H1 (cell line): Measurements from ENCODE around the gene ARF4. TPM values are rescaled to one million over a fixed set of nuclear protein-coding genes. Genes with fewer than 3 reads are reported as not detected.

Source experiments
- CTCF ChIA-PET: fragments of 300-600 bp; sonication (Branson Sonifier 250); formaldehyde crosslinking; loops from one replicate; lab custom pipeline; 2021; ENCODE audit not compliant: partially characterized antibody; lab: Charles Lee
- POLR2A ChIA-PET: fragments of 300-600 bp; sonication (Branson Sonifier 250); formaldehyde crosslinking; loops from one replicate; lab custom pipeline; 2021; ENCODE audit warnings: inconsistent platforms; ENCODE audit not compliant: partially characterized antibody; lab: Charles Lee
- DNase-seq, 2 experiments: peaks; one replicate each; pipeline versions ENCODE4 v3.0.0 to v3.0.0-alpha.2; 2010 to 2022; ENCODE audit warnings: low spot score in 2 of 2, low read depth in 1 of 2, mixed read lengths in 1 of 2
- FAIRE-seq: peaks from 2 replicates; lab custom pipeline; 2011; peaks lifted over from hg19 to GRCh38; lab: Jason Lieb, UNC
- H2AFZ ChIP-seq: 2 replicates; pipeline ENCODE4 v1.8.1; 2012; ENCODE audit warnings: low read length, inconsistent platforms
- H2AK5ac ChIP-seq: 2 replicates; pipeline ENCODE4 v1.6.1; 2013; ENCODE audit warnings: low read depth, low read length
- H2BK120ac ChIP-seq: replicated peaks from 2 replicates; pipeline ENCODE3; 2013; ENCODE audit warnings: low read depth, low read length, inconsistent platforms
- H2BK12ac ChIP-seq: 2 replicates; pipeline ENCODE4 v1.6.1; 2013; ENCODE audit warnings: low read depth, low read length
- H2BK15ac ChIP-seq: 2 replicates; pipeline ENCODE4 v1.6.1; 2013; ENCODE audit warnings: low read length
- H2BK20ac ChIP-seq: 2 replicates; pipeline ENCODE4 v1.6.1; 2013; ENCODE audit warnings: low read length
- H2BK5ac ChIP-seq: 2 replicates; pipeline ENCODE4 v1.6.1; 2013; ENCODE audit warnings: low read depth, low read length
- H3K14ac ChIP-seq: 2 replicates; pipeline ENCODE4 v1.6.1; 2013; ENCODE audit warnings: inconsistent platforms; ENCODE audit not compliant: insufficient read length
- H3K18ac ChIP-seq: 2 replicates; pipeline ENCODE4 v1.6.1; 2013; ENCODE audit warnings: low read length; ENCODE audit errors: extremely low read depth
- H3K23ac ChIP-seq: 2 replicates; pipeline ENCODE4 v1.6.1; 2013; ENCODE audit warnings: inconsistent platforms; ENCODE audit not compliant: insufficient read length
- H3K23me2 ChIP-seq: 2 replicates; pipeline ENCODE4 v1.6.1; 2013; ENCODE audit warnings: low read depth, low read length
- H3K27ac ChIP-seq: 2 replicates; pipeline ENCODE4 v1.6.1; 2011; ENCODE audit warnings: low read depth, low read length, inconsistent platforms
- H3K27me3 ChIP-seq, 4 experiments: replicated peaks in 1 of 4; 1 replicate in 1 of 4; 2 replicates in 3 of 4; pipeline versions ENCODE4 v1.6.1 to v1.8.1; 2011 to 2013; ENCODE audit warnings: low read length in 3 of 4, mild to moderate bottlenecking in 3 of 4, inconsistent platforms in 2 of 4, mixed read lengths in 2 of 4, moderate library complexity in 1 of 4; ENCODE audit not compliant: control insufficient read depth in 3 of 4, insufficient read depth in 3 of 4; ENCODE audit errors: extremely low read depth in 1 of 4
- H3K36me3 ChIP-seq, 4 experiments: 2 replicates each; pipeline versions ENCODE4 v1.6.1 to v1.8.1; 2011 to 2013; ENCODE audit warnings: mild to moderate bottlenecking in 4 of 4, low read length in 3 of 4, moderate library complexity in 2 of 4, control low read depth in 1 of 4, inconsistent platforms in 1 of 4; ENCODE audit not compliant: insufficient read depth in 4 of 4, control insufficient read depth in 2 of 4
- H3K4ac ChIP-seq: replicated peaks from 2 replicates; pipeline ENCODE3; 2013; ENCODE audit warnings: low read length, low read depth, mixed read lengths, inconsistent platforms; ENCODE audit not compliant: insufficient read length
- H3K4me1 ChIP-seq, 4 experiments: replicated peaks in 1 of 4; 1 replicate in 1 of 4; 2 replicates in 3 of 4; pipeline versions ENCODE4 v1.6.1 to v1.8.1; 2011 to 2013; ENCODE audit warnings: low read length in 3 of 4, inconsistent platforms in 2 of 4, mixed read lengths in 1 of 4; ENCODE audit not compliant: insufficient read depth in 4 of 4, control insufficient read depth in 3 of 4
- H3K4me2 ChIP-seq, 2 experiments: 2 replicates each; pipeline versions ENCODE4 v1.6.1 to v1.8.1; 2011 to 2013; ENCODE audit warnings: low read depth in 2 of 2, low read length in 2 of 2, control low read depth in 1 of 2, inconsistent platforms in 1 of 2, mild to moderate bottlenecking in 1 of 2; ENCODE audit not compliant: insufficient read depth in 1 of 2
- H3K4me3 ChIP-seq, 4 experiments: fragments of 200-600, 300-600 bp in 1 of 4; sonication (generic), shearing (Covaris generic), sonication (Bioruptor Twin) in 1 of 4; 2 replicates each; pipeline versions ENCODE4 v1.5.1 to v1.8.1; 2011 to 2016; ENCODE audit warnings: low read length in 4 of 4, low read depth in 3 of 4, control low read depth in 2 of 4, inconsistent platforms in 2 of 4, mild to moderate bottlenecking in 2 of 4, mixed read lengths in 1 of 4, moderate library complexity in 1 of 4; ENCODE audit not compliant: insufficient read depth in 2 of 4; ENCODE audit errors: extremely low read depth in 1 of 4
- H3K56ac ChIP-seq: replicated peaks from 2 replicates; pipeline ENCODE3; 2013; ENCODE audit warnings: low read depth, mild to moderate bottlenecking, mixed read lengths, low read length, inconsistent platforms; ENCODE audit not compliant: insufficient read length
- H3K79me1 ChIP-seq: 2 replicates; pipeline ENCODE4 v1.6.1; 2013; ENCODE audit warnings: low read depth, low read length, control low read depth
- H3K79me2 ChIP-seq, 2 experiments: 2 replicates each; pipeline versions ENCODE4 v1.6.1 to v1.8.1; 2012 to 2013; ENCODE audit warnings: low read length in 2 of 2, mild to moderate bottlenecking in 2 of 2, inconsistent platforms in 1 of 2; ENCODE audit not compliant: insufficient read depth in 2 of 2, control insufficient read depth in 1 of 2
- H3K9ac ChIP-seq, 4 experiments: replicated peaks in 1 of 4; 1 replicate in 1 of 4; 2 replicates in 3 of 4; pipeline versions ENCODE4 v1.6.1 to v1.8.1; 2011 to 2013; ENCODE audit warnings: low read depth in 3 of 4, low read length in 3 of 4, control low read depth in 2 of 4, mild to moderate bottlenecking in 2 of 4, moderate library complexity in 2 of 4, inconsistent platforms in 1 of 4; ENCODE audit errors: extremely low read depth in 1 of 4
- H3K9me3 ChIP-seq, 2 experiments: 2 replicates each; pipeline versions ENCODE4 v1.6.1 to v1.8.1; 2012 to 2013; ENCODE audit warnings: mild to moderate bottlenecking in 2 of 2, moderate library complexity in 2 of 2, control low read depth in 1 of 2, inconsistent platforms in 1 of 2, low read depth in 1 of 2, low read length in 1 of 2, mixed read lengths in 1 of 2; ENCODE audit not compliant: insufficient read depth in 2 of 2
- H4K20me1 ChIP-seq, 2 experiments: replicated peaks in 1 of 2; 2 replicates each; pipeline versions ENCODE3 to v1.8.1; 2011 to 2013; ENCODE audit warnings: inconsistent platforms in 2 of 2, low read length in 2 of 2, mild to moderate bottlenecking in 1 of 2; ENCODE audit not compliant: insufficient read depth in 2 of 2, control insufficient read depth in 1 of 2
- H4K5ac ChIP-seq: 2 replicates; pipeline ENCODE4 v1.6.1; 2013; ENCODE audit warnings: low read length, low read depth, mixed read lengths, inconsistent platforms; ENCODE audit not compliant: insufficient read length
- H4K8ac ChIP-seq: 2 replicates; pipeline ENCODE4 v1.8.0; 2013; ENCODE audit warnings: mild to moderate bottlenecking, moderate library complexity, low read length, inconsistent platforms; ENCODE audit not compliant: insufficient read depth; ENCODE audit errors: extremely low read depth
- H4K91ac ChIP-seq: replicated peaks from 2 replicates; pipeline ENCODE3; 2013; ENCODE audit warnings: low read length, mixed read lengths, inconsistent platforms; ENCODE audit not compliant: insufficient read length
- BRCA1 ChIP-seq: IDR thresholded peaks from 2 replicates; pipeline ENCODE4 v1.6.1; 2012; ENCODE audit warnings: low read depth, low read length, improper control_type of control experiment
- KDM4A ChIP-seq: IDR thresholded peaks from one replicate; pipeline ENCODE4 v1.7.1; 2012; ENCODE audit warnings: low read depth, mild to moderate bottlenecking, moderate library complexity, low read length, inconsistent platforms; ENCODE audit not compliant: severe bottlenecking
- KDM5A ChIP-seq: fragments of 200-600 bp; IDR thresholded peaks from 2 replicates; pipeline ENCODE4 v1.7.1; 2012; ENCODE audit warnings: mild to moderate bottlenecking, low read length, inconsistent platforms, mixed read lengths
- NANOG ChIP-seq: IDR thresholded peaks from 2 replicates; pipeline ENCODE4 v1.6.1; 2011; ENCODE audit warnings: low read length, low read depth, mild to moderate bottlenecking, inconsistent platforms; ENCODE audit not compliant: insufficient read depth, poor library complexity, severe bottlenecking
- POU5F1 ChIP-seq: IDR thresholded peaks from 2 replicates; pipeline ENCODE4 v1.6.1; 2011; ENCODE audit warnings: low read depth, mild to moderate bottlenecking, low read length, moderate library complexity
- SAP30 ChIP-seq: fragments of 300-600 bp; sonication (generic); IDR thresholded peaks from 2 replicates; pipeline ENCODE4 v1.7.1; 2012; ENCODE audit warnings: low read length, moderate library complexity, mild to moderate bottlenecking, inconsistent platforms; ENCODE audit not compliant: insufficient read depth, insufficient replicate concordance
- SP2 ChIP-seq: IDR thresholded peaks from 2 replicates; pipeline ENCODE4 v1.6.1; 2012; ENCODE audit warnings: mild to moderate bottlenecking, low read length, inconsistent platforms
- WGBS, 2 experiments: shearing (Covaris generic) in 1 of 2; methylation state at CpG; one replicate each; pipeline versions ENCODE4 v1.1.6 to v1.1.7; 2013 to 2015; ENCODE audit warnings: low lambda C conversion rate in 2 of 2, mixed read lengths in 2 of 2, inconsistent platforms in 1 of 2, low coverage in 1 of 2, missing lambda C conversion rate in 1 of 2; ENCODE audit not compliant: insufficient replicate concordance in 2 of 2, insufficient coverage in 1 of 2, insufficient read length in 1 of 2; ENCODE audit errors: extremely low coverage in 1 of 2, missing lambda C conversion rate in 1 of 2; 5-methylcytosine and 5-hydroxymethylcytosine counted together
- polyA plus RNA-seq, 7 experiments: library from polyadenylated mRNA; depleted of rRNA in 3 of 7; stranded (reverse) in 5 of 7; unstranded in 2 of 7; fragments of >200 nt in 5 of 7; fragments of 200-250 nt in 2 of 7; gene quantifications; 1 replicate in 5 of 7; 2 replicates in 1 of 7; 4 replicates in 1 of 7; pipeline versions ENCODE4 v1.2.1 to v1.2.3, GENCODE V29; 2011 to 2013; ENCODE audit warnings: missing spikeins in 2 of 7, mixed read lengths in 2 of 7
- total RNA-seq: library from RNA; stranded (reverse); fragmentation: NEBNext Ultra II Directional; extraction: Animal tissue kit (Norgen Biotek cat#: 25700); gene quantifications from 2 replicates; pipeline ENCODE4 v1.2.1, GENCODE V29; 2021
- TF ChIP-seq, protein P1 (sequence below): IDR thresholded peaks from 2 replicates; pipeline ENCODE4 v1.6.1; 2011; ENCODE audit warnings: low read length, improper control_type of control experiment
- TF ChIP-seq, protein P2 (sequence below): IDR thresholded peaks from 2 replicates; pipeline ENCODE4 v1.6.1; 2012; ENCODE audit warnings: low read length, inconsistent platforms

ARF4 gene
- total and polyA plus RNA-seq, 2 of the 8 experiments (the other 6 are each of a cell fraction or from before 2014, with no cell fraction given) = 138 to 165 TPM

DNA sequence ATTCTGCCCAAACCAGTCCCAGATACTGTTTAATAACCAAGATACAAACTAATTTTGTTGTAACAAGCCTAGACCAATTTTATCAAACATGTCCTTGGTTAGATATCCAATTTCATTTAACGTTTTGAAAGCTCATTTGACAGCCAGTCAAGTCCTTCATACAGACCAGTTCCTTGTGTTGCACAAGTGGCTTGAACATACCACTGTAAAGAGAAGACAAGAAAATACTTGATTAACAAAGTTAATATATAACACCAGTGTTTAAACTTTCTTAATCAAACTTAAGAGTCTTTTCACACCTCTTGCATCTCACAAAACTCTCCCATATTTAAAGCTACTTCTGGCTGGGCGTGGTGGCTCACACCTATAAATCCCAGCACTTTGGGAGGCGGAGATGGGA is 25.0 kb downstream of the ARF4 start:
- Histone ChIP-seq H3K4me3 (no peak overlapping the region), H3K4me2 (no peak overlapping the region), H3K23me2 (no peaks in the 10 kb centered on the region), H4K5ac (no peak overlapping the region), H2BK5ac (no peak overlapping the region), H3K18ac (no peak overlapping the region), H4K8ac (no peak overlapping the region), H3K56ac (no peak overlapping the region), H2AK5ac (no peak overlapping the region), H3K27ac (no peak overlapping the region), H3K14ac (no peak overlapping the region), H3K79me1 (no peaks in the 10 kb centered on the region), H2BK12ac (no peak overlapping the region), H2BK120ac (no peak overlapping the region), H4K20me1 (peaks cover 0 to 2% of the 10 kb centered on the region in 2 experiments), H3K4ac (no peak overlapping the region), H3K79me2 (peaks cover 0 to 3% of the 10 kb centered on the region in 2 experiments; a peak in 2 of 4 replicates), H3K4me1 (no peaks in the 10 kb centered on the region), H4K91ac (no peak overlapping the region), H3K27me3 (no peaks in the 10 kb centered on the region), H2AFZ (no peak overlapping the region), H3K36me3 (peaks cover 0 to 62% (median 26%) of the 10 kb centered on the region in 4 experiments; a peak in 7 of 8 replicates), H3K23ac (no peak overlapping the region), H2BK15ac (no peak overlapping the region), H3K9ac (no peak overlapping the region), H2BK20ac (no peak overlapping the region), H3K9me3 (no peaks in the 10 kb centered on the region)
- 91% methylated on average over 3 of the region's 3 CpGs; no CpG with 5 or more reads in 1 of the 2 experiments for WGBS, 2 experiments
- FAIRE-seq = no peak
- CTCF ChIA-PET = interaction anchor here (1.0 to 1.2 kb wide), 2 partner anchors 25 to 292 kb away, joined by 3 read pairs; partner anchors contain the start of gene ARF4
- DNase-seq = no peak
- TF ChIP-seq, protein P1, sequence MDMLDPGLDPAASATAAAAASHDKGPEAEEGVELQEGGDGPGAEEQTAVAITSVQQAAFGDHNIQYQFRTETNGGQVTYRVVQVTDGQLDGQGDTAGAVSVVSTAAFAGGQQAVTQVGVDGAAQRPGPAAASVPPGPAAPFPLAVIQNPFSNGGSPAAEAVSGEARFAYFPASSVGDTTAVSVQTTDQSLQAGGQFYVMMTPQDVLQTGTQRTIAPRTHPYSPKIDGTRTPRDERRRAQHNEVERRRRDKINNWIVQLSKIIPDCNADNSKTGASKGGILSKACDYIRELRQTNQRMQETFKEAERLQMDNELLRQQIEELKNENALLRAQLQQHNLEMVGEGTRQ = no peak
- no peak for TF ChIP-seq KDM4A
- TF ChIP-seq POU5F1 = no peak
- TF ChIP-seq NANOG = no peak
- no peak for TF ChIP-seq SP2
- TF ChIP-seq, protein P2, sequence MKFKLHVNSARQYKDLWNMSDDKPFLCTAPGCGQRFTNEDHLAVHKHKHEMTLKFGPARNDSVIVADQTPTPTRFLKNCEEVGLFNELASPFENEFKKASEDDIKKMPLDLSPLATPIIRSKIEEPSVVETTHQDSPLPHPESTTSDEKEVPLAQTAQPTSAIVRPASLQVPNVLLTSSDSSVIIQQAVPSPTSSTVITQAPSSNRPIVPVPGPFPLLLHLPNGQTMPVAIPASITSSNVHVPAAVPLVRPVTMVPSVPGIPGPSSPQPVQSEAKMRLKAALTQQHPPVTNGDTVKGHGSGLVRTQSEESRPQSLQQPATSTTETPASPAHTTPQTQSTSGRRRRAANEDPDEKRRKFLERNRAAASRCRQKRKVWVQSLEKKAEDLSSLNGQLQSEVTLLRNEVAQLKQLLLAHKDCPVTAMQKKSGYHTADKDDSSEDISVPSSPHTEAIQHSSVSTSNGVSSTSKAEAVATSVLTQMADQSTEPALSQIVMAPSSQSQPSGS = no peak
- no peak for TF ChIP-seq BRCA1
- no peak for TF ChIP-seq SAP30
- no peak for TF ChIP-seq KDM5A
- POLR2A ChIA-PET = interaction anchor here (0.5 to 1.2 kb wide), 3 partner anchors 16 to 109 kb away, joined by 3 read pairs; partner anchors contain the start of gene PDE12
